ENCODE measurements around the gene CD46. TPM values are rescaled to one million over a fixed set of nuclear protein-coding genes. Genes with fewer than 3 reads are reported as not detected.

The CD46 gene
- total RNA-seq, 1 experiment from 2014 or later = 91.4 TPM

- intact Hi-C loops (cut with micrococcal nuclease; ENCODE audit: unreplicated experiment) = no loop called here
- Histone ChIP-seq H3K36me3 (ENCODE audit: insufficient read depth, low read length, poor library complexity, severe bottlenecking) (peaks cover 25% of the 10 kb centered on the region), H3K4me3 (ENCODE audit: low read depth, low read length, poor library complexity, severe bottlenecking) (no peak overlapping the region), H3K27ac (ENCODE audit: low read depth, low read length, poor library complexity, severe bottlenecking) (no peak overlapping the region), H3K9me3 (ENCODE audit: low read depth, low read length, poor library complexity, severe bottlenecking) (peaks cover 3% of the 10 kb centered on the region), H3K4me1 (ENCODE audit: insufficient read depth, low read length, poor library complexity, severe bottlenecking) (no peaks in the 10 kb centered on the region), H3K27me3 (replicated peaks; ENCODE audit: insufficient read depth, low read depth, low read length, poor library complexity) (no peaks in the 10 kb centered on the region)
- DNase-seq (ENCODE audit: low spot score) = no peak
- no TSS peak for BruUV-seq (replicated peaks)
- CTCF ChIA-PET = no interaction called here
- TF ChIP-seq CTCF (conservative IDR thresholded peaks at IDR 0.05; ENCODE audit: low read depth, low read length) (no peak), EZH2 (IDR thresholded peaks at IDR 0.05; ENCODE audit: borderline replicate concordance, low read depth, low read length, poor library complexity, severe bottlenecking) (no peak)
- POLR2A ChIA-PET (ENCODE audit: low non-redundant PET) = no interaction called here
Measured at GRCh38 chr1:207779008-207779407, 27.2 kb downstream of the CD46 start.

- peaks cover 42% of the 10 kb centered on the region for H3K36me3 ChIP-seq (ENCODE audit: insufficient read depth, low read length, poor library complexity, severe bottlenecking)
Measured at GRCh38 chr1:207781312-207781711, 29.5 kb downstream of the CD46 start.

GRCh38 chr1:207787776-207788175 lies 35.9 kb downstream of the CD46 start:
- no peaks in the 10 kb centered on the region for H3K27me3 ChIP-seq (replicated peaks; ENCODE audit: insufficient read depth, low read depth, low read length, poor library complexity)
- TF ChIP-seq EZH2 (IDR thresholded peaks at IDR 0.05; ENCODE audit: borderline replicate concordance, low read depth, low read length, poor library complexity, severe bottlenecking) = no peak
- no peak for TF ChIP-seq CTCF (conservative IDR thresholded peaks at IDR 0.05; ENCODE audit: low read depth, low read length)
- no peak overlapping the region for H3K4me3 ChIP-seq (ENCODE audit: low read depth, low read length, poor library complexity, severe bottlenecking)
- intact Hi-C loops (cut with micrococcal nuclease; ENCODE audit: unreplicated experiment) = no loop called here
- peaks cover 42% of the 10 kb centered on the region for H3K36me3 ChIP-seq (ENCODE audit: insufficient read depth, low read length, poor library complexity, severe bottlenecking)
- POLR2A ChIA-PET (ENCODE audit: low non-redundant PET) = no interaction called here
- H3K27ac ChIP-seq (ENCODE audit: low read depth, low read length, poor library complexity, severe bottlenecking) = no peak overlapping the region
- H3K9me3 ChIP-seq (ENCODE audit: low read depth, low read length, poor library complexity, severe bottlenecking) = no peaks in the 10 kb centered on the region
- no peaks in the 10 kb centered on the region for H3K4me1 ChIP-seq (ENCODE audit: insufficient read depth, low read length, poor library complexity, severe bottlenecking)
- no peak for DNase-seq (ENCODE audit: low spot score)
- CTCF ChIA-PET = interaction anchor here (0.6 kb wide), 1 partner anchor 9 kb away, joined by 3 read pairs; no protein-coding TSS in a partner anchor
- BruUV-seq (replicated peaks) = no TSS peak

More at GRCh38 chr1:207781312-207781711, 29.5 kb downstream of the CD46 start:
- Histone ChIP-seq H3K9me3 (ENCODE audit: low read depth, low read length, poor library complexity, severe bottlenecking) (peaks cover 3% of the 10 kb centered on the region), H3K4me3 (ENCODE audit: low read depth, low read length, poor library complexity, severe bottlenecking) (no peak overlapping the region), H3K4me1 (ENCODE audit: insufficient read depth, low read length, poor library complexity, severe bottlenecking) (no peaks in the 10 kb centered on the region), H3K27me3 (replicated peaks; ENCODE audit: insufficient read depth, low read depth, low read length, poor library complexity) (no peaks in the 10 kb centered on the region), H3K27ac (ENCODE audit: low read depth, low read length, poor library complexity, severe bottlenecking) (no peak overlapping the region)
- DNase-seq (ENCODE audit: low spot score) = no peak
- CTCF ChIA-PET = no interaction called here
- no TSS peak for BruUV-seq (replicated peaks)
- POLR2A ChIA-PET (ENCODE audit: low non-redundant PET) = no interaction called here
- no peak for TF ChIP-seq CTCF (conservative IDR thresholded peaks at IDR 0.05; ENCODE audit: low read depth, low read length)
- TF ChIP-seq EZH2 (IDR thresholded peaks at IDR 0.05; ENCODE audit: borderline replicate concordance, low read depth, low read length, poor library complexity, severe bottlenecking) = no peak
- intact Hi-C loops (cut with micrococcal nuclease; ENCODE audit: unreplicated experiment) = no loop called here
